GM19397 (cell line): ENCODE results near the gene AUH.
"Not testable (repeated sequence)": the region's sequence is repeated elsewhere in the genome, so short reads cannot be mapped to it uniquely, and the experiment has no call there.

Experiments used
- ATAC-seq: cut with Tn5 transposase; IDR thresholded peaks from one replicate; pipeline ENCODE4 v1.9.1; 2021; ENCODE audit warnings: mild to moderate bottlenecking, moderate library complexity; ENCODE audit not compliant: unreplicated experiment

Gene AUH, protein sequence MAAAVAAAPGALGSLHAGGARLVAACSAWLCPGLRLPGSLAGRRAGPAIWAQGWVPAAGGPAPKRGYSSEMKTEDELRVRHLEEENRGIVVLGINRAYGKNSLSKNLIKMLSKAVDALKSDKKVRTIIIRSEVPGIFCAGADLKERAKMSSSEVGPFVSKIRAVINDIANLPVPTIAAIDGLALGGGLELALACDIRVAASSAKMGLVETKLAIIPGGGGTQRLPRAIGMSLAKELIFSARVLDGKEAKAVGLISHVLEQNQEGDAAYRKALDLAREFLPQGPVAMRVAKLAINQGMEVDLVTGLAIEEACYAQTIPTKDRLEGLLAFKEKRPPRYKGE

DNA sequence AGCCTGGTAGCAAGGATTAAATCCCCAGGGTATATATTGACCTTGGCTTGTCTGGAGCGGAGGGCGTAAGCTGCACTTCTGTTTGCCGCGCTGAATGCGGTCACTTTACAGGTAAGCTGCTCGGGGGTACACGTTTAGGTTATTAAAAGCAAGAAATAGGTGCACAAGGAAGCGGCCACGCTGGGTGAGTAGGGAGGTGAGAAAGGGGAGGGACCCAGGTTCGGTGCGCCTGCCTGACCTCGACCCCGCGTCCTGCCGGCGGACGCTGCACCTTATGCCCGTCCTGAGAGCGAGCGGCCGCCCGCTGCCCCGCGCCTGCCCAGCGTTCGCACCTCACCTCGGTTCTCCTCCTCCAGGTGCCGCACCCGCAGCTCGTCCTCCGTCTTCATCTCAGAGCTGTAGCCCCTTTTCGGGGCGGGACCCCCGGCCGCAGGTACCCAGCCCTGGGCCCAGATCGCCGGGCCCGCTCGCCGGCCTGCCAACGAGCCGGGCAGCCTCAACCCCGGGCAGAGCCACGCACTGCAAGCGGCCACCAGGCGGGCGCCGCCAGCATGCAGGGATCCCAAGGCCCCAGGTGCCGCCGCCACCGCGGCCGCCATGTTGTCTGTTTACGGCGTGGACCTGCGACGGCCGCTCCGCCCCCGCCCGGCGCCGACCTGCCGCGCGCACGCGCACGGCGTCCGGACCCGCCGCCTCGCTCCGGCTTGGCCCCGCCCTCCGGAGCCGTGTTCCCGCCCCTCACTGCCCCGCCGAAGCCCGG is at the start of gene AUH:
TSS of gene AUH (minus strand) at position 628 of the 760 bp plus-strand sequence. CDS start at position 599, 29 bp downstream.
- ATAC-seq, result peak; percentile 92

DNA sequence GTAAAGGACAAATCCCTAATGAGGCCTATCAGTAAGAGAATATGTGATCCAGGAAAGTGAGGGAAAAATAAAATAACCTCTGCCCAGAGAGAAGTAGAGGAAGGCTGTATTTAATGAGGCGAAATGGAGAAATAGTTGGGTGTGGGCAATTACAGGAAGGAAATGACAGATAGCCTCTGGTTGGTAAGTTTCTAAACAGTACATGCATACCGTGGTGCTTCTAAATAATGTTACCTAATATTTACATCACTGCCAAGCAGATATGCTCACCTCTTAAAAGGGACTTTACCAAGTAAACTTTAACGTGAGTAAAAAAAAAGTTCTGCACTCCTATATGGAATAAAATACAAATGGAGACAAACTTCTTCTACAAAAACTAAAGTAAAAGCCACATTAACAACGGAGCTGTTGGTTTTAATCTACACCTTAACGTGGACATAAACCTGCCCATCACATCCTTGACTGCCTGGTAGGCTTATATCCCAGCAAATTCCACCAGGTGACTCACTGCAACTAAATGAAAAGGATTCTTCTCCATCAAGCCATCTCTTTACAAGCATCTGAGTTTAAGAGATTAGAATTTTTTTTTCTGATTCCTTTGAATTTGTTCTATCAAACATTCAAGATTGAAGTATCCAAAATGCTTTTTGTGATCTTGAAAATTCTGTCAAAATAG is 49.5 kb upstream of the AUH start:
- no peak for ATAC-seq

DNA sequence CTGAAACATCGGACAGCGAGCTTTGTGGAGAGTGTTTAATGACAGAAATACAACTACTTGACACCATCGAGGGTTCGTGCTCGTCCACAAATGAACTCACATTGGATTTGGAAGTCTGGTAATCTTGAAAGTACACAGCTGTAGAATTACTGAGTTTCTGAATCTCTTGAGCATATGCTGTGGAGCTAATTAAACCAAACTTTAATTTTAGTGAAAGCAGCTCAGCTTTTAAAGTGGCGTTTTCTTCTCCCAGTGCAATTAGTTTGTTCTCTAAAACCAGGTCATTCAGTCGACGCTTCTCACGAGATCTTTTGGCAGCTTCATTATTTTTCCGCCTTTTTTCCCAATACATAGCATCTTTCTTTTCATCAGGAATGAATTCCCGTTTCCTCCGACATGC is 48.4 kb upstream of the AUH start:
- no peak for ATAC-seq

DNA sequence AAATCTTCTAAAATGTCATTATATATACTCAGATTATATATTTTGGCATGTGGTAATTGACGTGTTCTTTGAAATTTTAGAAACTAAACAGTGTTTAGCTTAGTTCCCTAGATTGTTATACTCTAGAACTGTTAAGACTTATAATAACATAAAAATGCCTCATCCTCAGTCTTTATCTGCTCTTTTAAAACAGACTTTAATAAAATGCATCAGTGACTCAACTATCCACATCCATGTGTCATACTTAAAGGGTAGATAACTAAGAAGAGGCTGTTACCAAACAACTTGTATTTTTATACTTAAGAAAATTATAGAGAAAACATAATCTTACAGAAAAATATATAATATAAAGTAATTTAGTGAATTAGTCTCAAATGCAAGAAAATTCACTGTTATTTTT is 46.8 kb upstream of the AUH start:
- no peak for ATAC-seq

DNA sequence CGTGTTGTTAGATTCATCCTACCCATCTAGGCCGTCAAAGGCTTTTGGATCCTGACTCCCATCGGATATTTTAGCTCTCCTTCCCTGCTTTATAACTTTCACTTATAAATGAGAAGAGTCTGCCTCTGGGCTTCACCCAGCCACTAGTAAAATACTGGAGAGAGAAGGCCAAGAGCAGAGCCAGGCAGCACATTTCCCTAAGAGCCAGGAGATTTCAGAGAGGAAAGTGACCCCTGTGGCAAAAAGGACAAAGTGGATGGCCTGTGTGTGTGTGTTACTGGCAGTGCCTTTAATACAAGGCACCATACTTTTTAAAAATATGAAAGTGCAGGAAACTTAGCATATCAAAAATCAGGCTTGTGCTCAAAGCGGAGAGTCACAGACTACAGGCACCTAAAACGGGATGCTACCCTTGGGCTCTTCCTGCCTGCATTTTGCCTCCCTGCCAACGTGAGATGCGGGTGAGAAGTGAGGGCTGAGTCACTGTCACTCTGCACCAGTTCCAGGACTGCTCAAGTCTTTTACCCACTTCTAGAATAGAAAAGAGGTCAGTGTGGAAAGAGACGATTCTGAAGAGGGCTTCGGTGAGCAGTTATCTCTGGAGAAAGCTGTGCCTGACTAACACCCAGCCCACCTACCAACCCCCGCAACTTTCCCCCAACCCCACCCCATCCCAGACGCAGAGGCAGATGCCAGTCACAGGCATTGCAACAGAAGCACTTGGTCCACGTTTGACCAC is 46.0 kb upstream of the AUH start:
- no peak for ATAC-seq

DNA sequence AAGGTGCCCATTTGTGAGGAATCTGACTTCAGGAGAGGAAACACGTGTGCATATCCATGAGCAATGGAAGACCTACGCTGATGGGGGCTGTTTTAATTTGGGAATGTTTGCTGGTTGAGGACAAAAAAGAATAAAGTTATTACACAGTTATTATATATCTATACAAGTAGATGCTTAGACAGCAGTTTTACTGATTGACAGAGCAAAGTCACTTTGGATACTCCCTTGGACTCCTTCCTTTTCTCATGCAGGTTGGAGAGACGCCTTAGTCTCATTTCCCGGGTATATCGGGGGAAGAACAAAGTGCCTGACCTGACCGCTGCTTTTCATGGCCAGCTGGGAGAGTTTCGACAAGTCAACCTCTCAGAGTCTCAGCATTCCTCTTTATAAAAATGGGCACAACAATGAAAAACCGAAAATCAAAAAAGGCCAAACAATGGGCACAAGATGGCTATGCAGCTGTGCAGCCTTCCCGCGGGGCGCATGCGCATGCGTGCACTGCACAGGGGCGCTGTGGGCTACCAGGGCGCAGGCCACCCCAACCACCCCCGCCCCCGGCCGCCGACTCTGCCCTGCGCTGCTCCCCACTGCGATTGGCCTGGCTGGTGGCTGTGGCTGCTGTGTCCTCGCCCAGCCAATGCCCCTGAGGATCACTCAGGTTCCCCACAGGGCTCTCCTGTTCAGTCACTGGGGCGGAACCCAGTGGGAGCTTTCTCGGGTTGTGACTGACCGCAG is 43.8 kb upstream of the AUH start:
- no peak for ATAC-seq

DNA sequence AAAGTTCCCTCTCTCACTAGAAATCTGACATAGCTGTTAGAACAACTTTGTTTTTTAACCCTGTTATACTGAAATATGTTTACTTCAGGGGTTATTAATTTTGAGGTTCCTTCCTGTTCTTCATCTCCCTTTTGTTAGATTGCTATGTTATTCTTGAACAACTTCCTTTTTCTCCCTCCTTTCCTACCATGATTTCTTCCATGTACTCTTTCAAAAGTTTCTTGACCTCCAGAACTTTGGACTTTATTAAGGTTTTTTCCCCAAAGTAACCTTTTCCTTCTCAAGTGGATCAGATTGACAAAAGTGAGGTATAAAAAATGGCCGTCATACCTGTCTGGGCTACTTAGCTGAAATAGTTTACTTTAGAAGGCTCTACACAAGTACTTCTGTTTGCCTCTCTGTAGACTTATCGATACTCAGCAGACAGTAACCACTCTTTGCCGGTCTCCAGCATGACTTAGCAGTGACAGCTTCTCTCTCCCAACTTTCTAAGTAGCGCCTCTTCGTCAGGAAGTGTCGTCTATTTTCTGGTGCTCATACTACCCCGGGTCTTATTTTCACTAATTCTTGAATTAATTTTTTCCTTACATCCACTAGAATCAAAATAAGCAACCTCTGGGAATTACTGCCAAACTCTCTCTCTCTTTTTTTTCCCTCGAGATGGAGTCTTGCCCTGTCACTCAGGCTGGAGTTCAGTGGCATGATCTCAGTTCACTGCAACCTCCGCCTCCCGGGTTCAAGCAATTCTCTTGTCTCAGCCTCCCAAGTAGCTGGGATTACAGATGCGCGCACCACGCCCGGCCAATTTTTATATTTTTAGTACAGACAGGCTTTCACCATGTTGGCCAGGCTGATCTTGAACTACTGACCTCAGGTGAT is 42.2 kb upstream of the AUH start:
- ATAC-seq, result no peak

DNA sequence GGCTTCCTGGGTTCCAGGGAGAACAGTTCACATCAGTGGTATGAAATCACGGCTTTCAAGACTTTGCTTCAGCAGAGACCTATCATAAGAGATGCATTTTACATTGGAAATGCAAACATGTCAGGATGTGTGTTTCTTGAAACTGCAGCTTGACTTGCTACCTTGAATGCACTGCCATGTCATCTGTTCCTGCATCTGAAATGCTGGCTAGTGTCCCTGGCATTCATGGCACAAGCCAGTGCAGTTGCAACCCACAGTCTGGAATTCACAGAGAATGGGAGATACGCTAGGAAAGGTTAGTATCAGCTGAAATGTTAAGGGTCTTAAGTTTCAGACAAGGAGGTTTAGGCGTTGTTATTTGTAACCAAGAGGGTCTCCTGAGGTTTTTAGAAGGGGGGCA is 37.2 kb upstream of the AUH start:
- ATAC-seq, result no peak

DNA sequence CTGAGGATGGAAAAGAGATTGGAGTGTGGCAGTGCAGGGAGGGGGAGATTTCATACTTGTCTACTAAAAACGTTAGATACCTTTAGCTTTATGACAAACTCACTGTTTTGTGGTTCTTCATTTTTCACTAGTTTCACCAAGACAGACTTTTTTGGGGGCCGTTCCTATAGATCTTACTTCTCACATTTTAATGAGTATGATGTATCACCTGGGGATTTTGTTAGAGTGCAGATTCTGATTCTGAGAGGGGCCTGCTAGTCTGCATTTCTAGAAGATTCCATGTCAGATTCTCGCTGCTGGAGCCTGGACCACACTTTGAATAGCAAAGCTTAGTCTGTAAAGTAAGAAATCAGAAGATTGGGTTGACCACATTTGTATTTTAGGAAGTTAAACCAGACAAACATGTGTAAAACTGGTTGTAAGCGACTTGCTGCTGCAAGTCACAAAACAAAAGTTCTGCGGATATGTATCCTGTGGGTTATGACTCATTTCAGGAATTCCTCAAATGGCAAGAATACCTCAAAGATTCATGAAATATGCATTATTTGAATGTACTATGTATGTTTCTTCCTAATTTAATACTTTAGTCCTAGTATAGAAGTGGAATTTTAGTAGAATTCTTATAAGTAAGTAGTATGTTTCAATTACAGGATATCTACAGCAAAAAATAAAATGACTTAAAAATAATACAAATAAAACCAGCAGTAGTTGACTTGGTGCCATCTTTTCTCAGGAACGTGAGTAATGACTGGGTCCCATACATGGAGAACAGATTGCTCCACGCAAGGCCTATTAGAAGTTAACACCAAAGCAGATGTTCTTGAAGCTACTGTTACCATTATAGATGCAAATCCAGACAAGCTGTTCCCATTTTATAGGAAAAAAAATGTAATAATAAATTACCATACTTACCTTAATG is 34.1 kb upstream of the AUH start:
- ATAC-seq, result no peak

DNA sequence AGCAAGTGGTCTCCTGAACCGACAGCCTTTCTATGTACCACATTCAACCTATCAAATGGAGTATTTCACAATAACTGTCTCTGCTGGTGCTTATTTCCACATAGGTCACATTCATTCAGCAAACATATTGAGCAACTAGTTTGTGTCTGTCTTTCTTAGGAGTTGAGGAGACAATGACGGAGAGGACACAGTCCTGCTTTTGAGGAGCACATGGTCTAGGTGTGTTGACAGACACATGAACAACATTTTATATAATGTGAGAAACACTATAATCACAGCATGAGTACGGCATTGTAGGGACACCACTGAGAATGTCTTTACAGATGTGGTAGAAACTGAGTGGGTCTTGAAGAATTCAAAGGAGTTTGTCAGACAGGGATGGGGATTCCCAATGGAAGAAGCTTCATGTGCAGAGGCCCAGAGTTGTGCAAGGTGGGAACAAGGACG is 33.4 kb upstream of the AUH start:
- ATAC-seq, result no peak

DNA sequence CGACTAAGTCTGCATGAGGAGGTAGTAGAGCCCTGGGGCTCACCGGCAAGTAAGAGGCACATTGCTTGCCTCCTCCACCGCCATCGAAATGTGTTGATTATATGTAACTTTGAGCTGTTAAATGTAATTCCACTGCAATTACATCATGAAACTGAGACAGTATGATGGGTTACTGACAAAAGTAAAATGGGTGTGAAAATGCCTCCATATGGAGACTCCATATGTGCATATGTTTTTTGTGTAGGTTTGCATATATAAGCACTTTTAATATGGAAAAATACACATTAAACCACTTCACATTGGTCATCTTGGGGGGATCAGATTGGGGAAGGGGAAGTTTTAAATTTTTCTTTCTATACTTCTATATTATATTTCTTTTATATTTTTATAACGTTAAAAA is 32.1 kb upstream of the AUH start:
- no peak for ATAC-seq

DNA sequence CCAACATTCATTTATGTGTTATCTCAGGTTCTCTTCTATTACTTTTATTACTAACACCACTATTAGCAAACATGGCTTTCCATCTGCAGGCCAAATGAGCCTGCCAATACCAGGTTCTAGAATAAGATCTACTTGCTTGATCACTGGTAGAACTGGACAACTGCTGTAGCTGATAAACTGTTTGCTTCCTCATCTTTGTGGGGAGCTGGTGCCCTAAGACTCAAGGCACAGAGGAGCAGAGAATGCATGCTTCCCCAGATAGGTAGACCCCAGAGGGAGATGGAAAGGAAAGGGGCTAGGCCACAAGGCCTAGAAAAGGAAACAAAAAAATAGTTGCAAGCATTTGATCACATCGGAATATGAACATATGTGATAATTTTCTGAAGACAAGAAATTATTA is 30.7 kb upstream of the AUH start:
- no peak for ATAC-seq

DNA sequence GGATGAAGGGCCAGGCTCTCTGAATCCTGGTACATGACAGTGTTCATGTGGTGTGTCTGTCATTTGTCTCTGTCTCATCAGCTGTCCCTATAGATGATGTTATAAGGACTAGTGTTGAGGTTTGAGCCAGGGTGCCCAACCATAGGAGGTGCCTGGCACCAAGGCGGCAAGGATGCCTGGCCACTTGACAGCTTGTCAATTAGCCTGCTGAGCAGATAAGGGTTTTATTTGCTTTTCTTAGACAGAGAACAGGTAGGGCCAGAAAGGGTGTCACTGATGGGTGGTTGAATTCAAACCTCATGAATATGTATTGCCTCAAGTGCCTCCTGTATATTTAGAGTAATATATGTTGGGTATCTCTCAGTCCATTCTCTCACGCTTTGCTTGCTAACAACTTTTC is 30.1 kb upstream of the AUH start:
- ATAC-seq, result no peak

DNA sequence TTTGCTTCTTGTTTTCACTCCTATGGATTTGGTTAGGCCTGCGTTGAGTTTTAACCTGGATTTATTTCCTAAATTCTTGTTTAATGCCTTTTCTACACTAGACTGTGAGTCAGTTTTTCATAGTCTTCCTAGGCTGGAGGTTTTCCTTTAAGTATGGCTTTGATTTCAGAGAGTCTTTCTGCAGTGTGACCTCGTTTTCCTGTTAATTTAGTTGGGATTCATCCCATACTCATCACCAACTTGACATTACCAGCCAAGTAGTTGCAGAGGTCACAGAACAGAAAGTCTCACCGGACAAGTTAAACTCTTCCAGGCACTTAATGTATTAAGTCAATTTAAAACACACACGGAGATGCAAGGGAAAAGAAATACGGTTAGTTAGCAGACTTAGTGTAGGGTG is 29.7 kb upstream of the AUH start:
- ATAC-seq, result no peak

DNA sequence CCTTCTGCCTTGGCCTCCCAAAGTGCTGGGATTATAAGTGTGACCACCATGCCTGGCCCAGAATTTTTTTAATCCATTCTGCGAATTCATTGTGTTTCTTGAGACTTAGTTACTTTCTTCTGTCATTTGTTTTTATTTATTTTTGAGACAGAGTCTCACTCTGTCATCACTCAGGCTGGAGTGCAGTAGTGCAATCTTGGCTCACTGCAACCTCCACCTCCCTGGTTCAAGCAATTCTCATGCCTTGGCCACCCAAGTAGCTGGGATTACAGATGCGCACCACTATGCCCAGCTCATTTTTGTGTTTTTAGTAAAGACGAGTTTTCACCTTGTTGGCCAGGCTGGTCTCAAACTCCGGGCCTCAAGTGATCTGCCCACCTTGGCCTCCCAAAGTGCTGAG is 28.0 kb upstream of the AUH start:
- not testable (repeated sequence) for ATAC-seq

DNA sequence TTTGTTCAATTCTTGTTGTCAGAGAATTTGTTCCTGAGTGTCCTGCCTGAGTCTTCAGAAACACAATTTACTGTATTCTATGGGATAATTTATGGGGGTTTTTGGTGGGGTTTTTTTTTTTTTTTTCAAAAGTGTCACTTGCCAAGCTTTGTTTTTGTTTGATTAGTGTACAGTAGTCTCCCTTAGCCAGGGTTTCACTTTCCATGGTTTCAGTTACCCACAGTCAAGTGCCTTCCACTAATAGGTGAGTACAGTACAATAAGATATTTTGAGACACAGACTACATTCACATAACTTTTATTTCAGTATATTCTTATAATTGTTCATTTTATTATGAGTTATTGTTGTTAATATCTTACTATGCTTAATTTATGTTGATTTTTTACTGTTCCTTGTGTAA is 25.0 kb upstream of the AUH start:
- ATAC-seq, result no peak

DNA sequence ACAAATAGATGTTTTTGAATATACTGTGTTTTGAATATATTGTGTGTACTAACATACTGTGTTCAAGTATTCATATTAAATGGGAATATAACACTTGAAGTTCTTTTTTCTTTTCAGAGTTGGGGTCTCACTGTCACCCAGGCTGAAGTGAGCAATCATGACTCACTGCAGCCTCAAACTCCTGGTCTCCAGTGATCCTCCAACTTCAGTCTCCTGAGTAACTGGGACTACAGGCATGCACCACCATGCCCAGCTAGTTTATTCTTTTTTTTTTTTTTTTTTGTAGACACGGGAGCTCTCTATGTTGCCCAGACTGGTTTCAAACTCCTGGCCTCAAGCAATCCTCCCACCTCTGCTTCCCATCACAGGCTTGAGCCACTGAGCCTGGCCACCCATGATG is 23.2 kb upstream of the AUH start:
- ATAC-seq, result no peak

DNA sequence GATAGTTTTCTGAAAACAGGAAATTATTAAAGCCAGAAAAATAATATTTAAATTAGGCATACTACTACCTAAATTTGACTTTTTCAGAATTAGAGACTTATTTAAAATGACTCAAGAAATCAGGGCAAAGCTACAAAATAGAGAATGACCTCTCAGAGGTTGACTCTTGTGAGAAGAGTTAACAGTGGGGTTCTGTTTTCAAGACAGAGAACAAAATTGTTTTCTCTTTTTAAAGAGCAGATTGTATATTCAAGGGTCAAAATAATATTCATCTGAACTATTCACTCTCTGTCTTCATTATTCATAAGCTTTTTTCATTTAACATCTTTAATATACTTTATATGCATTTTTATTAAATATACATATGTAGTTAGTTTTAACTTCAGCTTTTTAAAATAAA is 21.9 kb upstream of the AUH start:
- ATAC-seq, result no peak

DNA sequence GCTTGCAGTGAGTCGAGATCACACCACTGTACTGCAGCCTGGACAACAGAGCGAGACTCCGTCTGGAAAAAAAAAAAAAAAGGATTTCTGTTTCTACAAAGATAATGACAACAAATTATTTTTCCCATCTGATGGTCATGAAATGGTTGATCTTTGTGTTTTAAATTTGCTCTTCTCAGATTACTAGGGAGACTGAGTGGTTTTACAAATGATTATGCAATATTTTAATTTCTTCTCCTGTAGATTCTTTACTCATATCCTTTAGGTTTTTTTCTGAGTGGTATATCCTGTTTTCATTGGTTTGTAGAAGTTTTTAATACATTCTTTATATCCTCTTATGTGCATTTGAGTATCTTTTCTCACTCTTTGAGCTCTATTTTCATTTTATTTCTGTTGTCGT is 20.6 kb upstream of the AUH start:
- no peak for ATAC-seq
